GM12891 (cell line): ENCODE results near the gene ATG13.

Experiments
- POLR2A ChIP-seq: IDR thresholded peaks from 2 replicates; pipeline ENCODE4 v1.6.1; 2011; ENCODE audit warnings: low read depth, low read length, control low read depth
- POLR2AphosphoS5 ChIP-seq: IDR thresholded peaks from 2 replicates; pipeline ENCODE4 v1.6.1; 2011; ENCODE audit warnings: low read depth, low read length, control low read depth
- POU2F2 ChIP-seq: IDR thresholded peaks from 2 replicates; pipeline ENCODE4 v1.6.1; 2011; ENCODE audit warnings: low read depth, mild to moderate bottlenecking, control low read depth, low read length, moderate library complexity

DNA sequence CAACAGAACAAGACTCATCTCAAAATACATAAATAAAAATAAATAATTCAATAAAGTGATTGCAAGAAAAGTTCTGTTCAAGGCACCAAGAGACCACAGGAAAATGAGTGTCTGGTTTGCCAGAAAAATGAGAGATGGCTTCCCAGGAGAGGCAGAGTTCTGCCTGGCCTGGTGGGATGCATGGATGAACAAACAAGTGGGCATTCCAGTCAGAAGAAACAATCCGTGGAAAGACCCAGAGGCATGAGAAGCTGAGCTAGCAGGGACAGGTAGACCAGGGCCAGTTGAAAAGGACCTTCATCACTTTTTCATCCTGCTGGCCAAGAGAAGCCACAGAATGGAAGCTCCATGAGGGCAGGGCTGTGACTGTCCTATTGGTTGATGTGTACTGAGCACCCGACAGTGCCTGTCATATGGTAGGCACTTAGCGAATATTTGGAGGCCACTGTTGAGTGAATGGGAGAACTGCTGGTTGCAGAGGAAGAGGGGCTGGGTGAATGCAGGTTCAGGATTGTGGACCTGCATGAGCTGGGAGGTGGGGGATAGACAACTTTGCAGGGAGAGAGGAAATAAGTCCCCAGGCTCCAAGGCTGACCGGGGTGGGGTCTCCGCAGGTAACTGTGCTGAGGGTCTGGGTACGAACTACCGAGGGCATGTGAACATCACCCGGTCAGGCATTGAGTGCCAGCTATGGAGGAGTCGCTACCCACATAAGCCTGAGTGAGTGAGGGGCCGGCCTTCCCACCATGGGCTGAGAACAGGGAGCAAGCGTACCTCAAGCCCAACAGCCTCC is 105.4 kb downstream of the ATG13 start:
- TF ChIP-seq POLR2A (no peak), POLR2AphosphoS5 (no peak), POU2F2 (no peak)
